GM12875 (cell line): ENCODE results near the gene CENPU.
"Not testable (repeated sequence)": the region's sequence is repeated elsewhere in the genome, so short reads cannot be mapped to it uniquely, and the experiment has no call there.

Source experiments
- H3K4me3 ChIP-seq: one replicate; pipeline ENCODE4 v1.5.1; 2011; ENCODE audit warnings: low read depth, low read length, control low read depth
- CTCF ChIP-seq: IDR thresholded peaks from 2 replicates; pipeline ENCODE4 v1.5.1; 2011; ENCODE audit warnings: low read depth, mild to moderate bottlenecking, control low read depth, inconsistent platforms, low read length, moderate library complexity, borderline replicate concordance; ENCODE audit not compliant: insufficient read depth

The CENPU gene

GRCh38 chr4:184743650-184744049 is 9.8 kb upstream of the CENPU start:
- TF ChIP-seq CTCF: no peak
- no peak overlapping the region for H3K4me3 ChIP-seq

GRCh38 chr4:184741651-184742050 is 7.8 kb upstream of the CENPU start:
- not testable (repeated sequence) for H3K4me3 ChIP-seq

- H3K4me3 ChIP-seq: no peak overlapping the region
- no peak for TF ChIP-seq CTCF
These were observed 7.1 kb upstream of the CENPU start for GRCh38 chr4:184740980-184741391.

- H3K4me3 ChIP-seq: not testable (repeated sequence)
These were observed 5.7 kb upstream of the CENPU start for GRCh38 chr4:184739575-184739974.

- TF ChIP-seq CTCF: no peak
- H3K4me3 ChIP-seq: no peak overlapping the region
These were observed 862 bp upstream of the CENPU start for GRCh38 chr4:184734758-184735157.

GRCh38 chr4:184732126-184732525 is 1.8 kb downstream of the CENPU start:
- no peak for TF ChIP-seq CTCF
- peak overlapping the region; percentile 96 for H3K4me3 ChIP-seq

GRCh38 chr4:184731056-184731455 is 2.8 kb downstream of the CENPU start:
- H3K4me3 ChIP-seq: no peak overlapping the region
- TF ChIP-seq CTCF: no peak

GRCh38 chr4:184729946-184730345 is 4.0 kb downstream of the CENPU start:
- no peak for TF ChIP-seq CTCF
- H3K4me3 ChIP-seq: no peak overlapping the region
